ENCODE measurements around the gene VARS2.

VARS2 gene

GRCh38 chr6:30957716-30958115 is 43.7 kb downstream of the VARS2 start:
- no peak for DNase-seq
- TF ChIP-seq EZH2 (IDR thresholded peaks at IDR 0.05; ENCODE audit: borderline replicate concordance, low read depth, low read length, severe bottlenecking) (no peak), CTCF (IDR thresholded peaks at IDR 0.05; ENCODE audit: borderline replicate concordance, extremely low read depth, low read length, poor library complexity, severe bottlenecking) (no peak)
- no peaks in the 10 kb centered on the region for H3K36me3 ChIP-seq (ENCODE audit: insufficient read depth, low read length)
- H3K27me3 ChIP-seq (ENCODE audit: insufficient read depth, low read length, poor library complexity) = peaks cover 53% of the 10 kb centered on the region
- no peak for ATAC-seq (ENCODE audit: insufficient read depth, low read depth)
- H3K79me2 ChIP-seq (ENCODE audit: insufficient read depth, low read length) = no peaks in the 10 kb centered on the region
- no peak overlapping the region for H3K4me2 ChIP-seq (ENCODE audit: insufficient read depth, low read length)
- H3K9ac ChIP-seq (ENCODE audit: low read depth, low read length) = no peak overlapping the region
- H2AFZ ChIP-seq (ENCODE audit: low read depth, low read length) = no peak overlapping the region
- no peaks in the 10 kb centered on the region for H4K20me1 ChIP-seq (ENCODE audit: insufficient read depth, low read length)
- peaks cover 19% of the 10 kb centered on the region for H3K4me1 ChIP-seq (ENCODE audit: insufficient read depth, low read length)
- H3K4me3 ChIP-seq (ENCODE audit: low read depth in 1 of 2, low read length in 2 of 2) = no peak overlapping the region
- H3K27ac ChIP-seq (ENCODE audit: low read length) = no peak overlapping the region
- no peaks in the 10 kb centered on the region for H3K9me3 ChIP-seq (ENCODE audit: insufficient read depth, low read length, severe bottlenecking)

- H3K4me1 ChIP-seq (ENCODE audit: insufficient read depth, low read length) = peaks cover 6% of the 10 kb centered on the region
- no peak overlapping the region for H3K4me3 ChIP-seq (ENCODE audit: low read depth in 1 of 2, low read length in 2 of 2)
- H3K4me2 ChIP-seq (ENCODE audit: insufficient read depth, low read length) = no peak overlapping the region
- no peak overlapping the region for H3K9ac ChIP-seq (ENCODE audit: low read depth, low read length)
- no peaks in the 10 kb centered on the region for H3K36me3 ChIP-seq (ENCODE audit: insufficient read depth, low read length)
- DNase-seq (no peak), ATAC-seq (ENCODE audit: insufficient read depth, low read depth) (no peak)
- no peak overlapping the region for H3K27ac ChIP-seq (ENCODE audit: low read length)
- no peak for TF ChIP-seq CTCF (IDR thresholded peaks at IDR 0.05; ENCODE audit: borderline replicate concordance, extremely low read depth, low read length, poor library complexity, severe bottlenecking)
- no peak for TF ChIP-seq EZH2 (IDR thresholded peaks at IDR 0.05; ENCODE audit: borderline replicate concordance, low read depth, low read length, severe bottlenecking)
- H3K79me2 ChIP-seq (ENCODE audit: insufficient read depth, low read length) = no peaks in the 10 kb centered on the region
- H2AFZ ChIP-seq (ENCODE audit: low read depth, low read length) = no peak overlapping the region
- no peaks in the 10 kb centered on the region for H4K20me1 ChIP-seq (ENCODE audit: insufficient read depth, low read length)
- H3K9me3 ChIP-seq (ENCODE audit: insufficient read depth, low read length, severe bottlenecking) = no peaks in the 10 kb centered on the region
- peaks cover 33% of the 10 kb centered on the region for H3K27me3 ChIP-seq (ENCODE audit: insufficient read depth, low read length, poor library complexity)
These were observed 47.1 kb downstream of the VARS2 start for GRCh38 chr6:30960907-30961673.

- H3K9me3 ChIP-seq (ENCODE audit: insufficient read depth, low read length, severe bottlenecking) = no peaks in the 10 kb centered on the region
- H3K27me3 ChIP-seq (ENCODE audit: insufficient read depth, low read length, poor library complexity) = peaks cover 18% of the 10 kb centered on the region
- H3K4me3 ChIP-seq (ENCODE audit: low read depth in 1 of 2, low read length in 2 of 2) = no peak overlapping the region
- no peak overlapping the region for H3K27ac ChIP-seq (ENCODE audit: low read length)
- H3K79me2 ChIP-seq (ENCODE audit: insufficient read depth, low read length) = no peaks in the 10 kb centered on the region
- TF ChIP-seq EZH2 (IDR thresholded peaks at IDR 0.05; ENCODE audit: borderline replicate concordance, low read depth, low read length, severe bottlenecking) = no peak
- no peak for TF ChIP-seq CTCF (IDR thresholded peaks at IDR 0.05; ENCODE audit: borderline replicate concordance, extremely low read depth, low read length, poor library complexity, severe bottlenecking)
- H3K4me1 ChIP-seq (ENCODE audit: insufficient read depth, low read length) = no peaks in the 10 kb centered on the region
- DNase-seq (no peak), ATAC-seq (ENCODE audit: insufficient read depth, low read depth) (no peak)
- no peak overlapping the region for H2AFZ ChIP-seq (ENCODE audit: low read depth, low read length)
- H3K9ac ChIP-seq (ENCODE audit: low read depth, low read length) = no peak overlapping the region
- H3K4me2 ChIP-seq (ENCODE audit: insufficient read depth, low read length) = no peak overlapping the region
- H3K36me3 ChIP-seq (ENCODE audit: insufficient read depth, low read length) = no peaks in the 10 kb centered on the region
- H4K20me1 ChIP-seq (ENCODE audit: insufficient read depth, low read length) = no peaks in the 10 kb centered on the region
These were observed 48.7 kb downstream of the VARS2 start for GRCh38 chr6:30962716-30963115.
